Stimulated activated CD8-positive, alpha-beta memory T cell treated with anti-CD3 and anti-CD28 coated beads, Interleukin-15, amount 100 ng/mL, for 48 hours (primary cell): ENCODE results near the gene TSPAN9.

Source experiments
- DNase-seq, 2 donors: peaks; one replicate each; pipeline ENCODE4 v3.0.0-alpha.2; 2020; ENCODE audit warnings: low read depth in 2 of 2

TSPAN9 gene

DNA sequence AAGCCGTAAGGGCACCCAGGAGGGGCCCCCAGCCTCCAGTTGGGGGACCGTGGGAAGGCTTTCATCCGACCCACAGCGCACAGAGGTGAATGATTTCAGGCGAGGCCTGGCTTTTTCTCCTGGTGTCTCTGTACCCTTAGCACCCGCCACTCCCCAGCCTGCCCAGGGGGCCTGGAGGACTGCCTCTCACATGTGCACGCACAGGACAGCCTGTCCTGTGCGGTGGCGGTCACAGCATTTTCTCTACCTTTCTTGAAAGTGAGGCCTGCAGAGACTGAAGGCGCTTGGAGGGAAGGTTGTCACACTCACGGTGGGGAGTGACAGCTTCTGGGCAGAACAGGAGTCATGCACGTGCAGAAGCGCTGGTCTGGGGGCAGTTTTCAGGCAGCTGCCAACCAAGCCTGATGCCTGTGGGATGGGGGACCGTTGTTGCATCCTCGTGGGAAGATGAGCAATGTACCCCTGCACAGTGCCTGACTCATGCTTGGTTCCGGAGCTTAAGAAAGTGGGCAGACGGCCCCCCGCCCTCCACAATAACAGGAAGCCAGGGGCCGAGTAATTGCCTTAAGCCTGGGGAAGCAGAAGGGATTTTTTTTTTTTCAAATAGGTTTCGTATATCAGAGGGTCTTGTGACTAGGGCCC, 148.1 kb downstream of the TSPAN9 start:
- no peak for DNase-seq

DNA sequence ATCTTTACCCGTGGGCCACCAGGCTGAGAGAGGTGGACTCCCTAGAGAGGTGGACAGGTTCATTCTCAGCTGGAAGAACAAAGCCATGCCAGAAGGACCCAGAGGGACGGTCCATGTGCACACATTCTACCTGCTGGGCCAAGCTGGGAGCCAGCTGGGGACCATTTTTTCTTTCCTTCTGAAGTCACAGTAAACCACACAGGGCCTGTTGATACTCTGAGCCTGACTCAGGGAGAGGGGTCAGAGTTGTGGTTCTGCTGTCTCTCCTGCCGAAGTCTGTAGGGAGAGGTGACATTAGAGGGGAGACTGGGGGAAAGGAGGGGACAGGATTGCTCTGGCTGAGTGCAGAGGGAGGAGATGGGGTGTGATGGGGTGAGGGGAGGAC, 148.6 kb downstream of the TSPAN9 start:
- no peak for DNase-seq

DNA sequence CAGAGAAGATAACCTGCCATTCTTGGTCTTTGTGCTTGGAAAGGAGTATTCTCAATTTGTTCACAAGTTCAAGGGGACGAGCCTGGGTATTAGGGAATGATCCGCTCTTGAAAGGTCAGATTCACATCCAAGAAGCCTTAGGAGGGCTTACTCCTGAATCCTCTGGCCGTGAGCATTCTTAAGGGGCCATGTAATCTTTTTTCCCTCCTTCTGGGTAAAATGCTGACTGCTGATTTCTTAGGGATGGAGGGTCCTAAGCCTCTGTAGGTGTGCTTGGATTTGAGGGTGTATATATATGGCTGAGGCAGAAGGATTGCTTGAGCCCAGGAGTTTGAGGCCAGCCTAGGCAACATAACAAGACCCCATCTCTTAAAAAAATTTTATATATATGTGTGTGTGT, 149.1 kb downstream of the TSPAN9 start:
- DNase-seq, result no peak

DNA sequence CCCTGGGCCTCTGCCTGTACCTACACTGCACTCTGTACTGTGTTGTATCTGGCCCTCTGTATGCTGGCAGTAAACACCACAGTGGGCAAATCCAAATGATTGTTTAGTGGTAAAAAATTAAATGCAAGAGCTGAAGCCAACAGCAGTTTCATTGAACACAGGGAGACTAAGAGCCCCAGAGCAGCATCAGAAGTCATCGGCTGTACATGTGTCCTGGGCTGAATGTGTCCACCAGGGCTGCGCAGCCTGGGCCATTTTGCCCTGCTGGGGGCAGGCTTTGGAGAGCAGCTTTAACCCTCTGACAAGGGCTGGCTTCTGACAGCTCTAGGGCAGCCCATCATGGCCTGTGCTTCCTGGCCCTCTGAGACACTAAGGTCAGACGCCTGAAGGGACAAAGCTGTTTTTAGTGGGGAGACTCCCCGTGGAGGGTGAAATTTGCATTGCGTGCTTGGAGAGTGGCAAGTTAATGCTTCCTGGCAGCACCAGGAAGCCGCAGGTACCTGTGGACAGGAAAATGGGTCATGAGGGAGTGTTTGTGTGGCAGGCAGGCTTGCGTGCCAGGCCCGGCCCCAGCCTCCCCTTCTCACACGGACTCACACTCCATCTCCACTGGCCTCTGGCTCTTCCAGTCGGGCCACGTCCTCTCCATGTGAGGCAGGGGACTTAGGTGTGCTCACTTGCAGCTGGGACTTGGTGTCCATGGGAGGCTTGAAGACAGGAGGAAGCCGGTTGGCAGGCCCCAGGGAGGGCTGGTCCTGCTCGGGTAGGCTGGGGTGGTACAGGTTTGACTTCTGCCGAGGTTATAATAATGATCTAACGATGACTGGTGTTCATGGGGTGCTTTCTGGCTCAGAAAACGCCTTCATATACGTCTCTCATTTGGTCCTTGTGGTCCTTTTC, 150.1 kb downstream of the TSPAN9 start:
- DNase-seq, result no peak

DNA sequence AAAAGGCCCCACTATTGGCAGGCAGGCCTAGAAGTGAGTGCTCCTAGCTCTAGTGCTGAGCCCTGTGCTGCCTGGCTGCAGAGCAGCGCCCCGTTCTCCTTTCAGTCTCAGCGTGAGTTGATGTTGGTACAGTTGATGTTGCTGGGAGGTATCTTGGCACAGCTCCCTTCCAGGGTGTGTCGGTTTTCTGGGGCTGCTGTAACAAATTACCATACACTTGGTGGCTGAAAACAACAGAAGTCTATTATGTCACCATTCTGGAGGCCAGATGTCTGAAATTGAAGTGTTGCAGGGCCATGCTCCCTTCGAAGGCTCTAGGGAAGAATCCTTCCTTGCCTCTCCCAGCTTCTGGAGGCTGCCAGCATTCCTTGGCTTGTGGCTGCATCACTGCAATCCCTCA, 151.4 kb downstream of the TSPAN9 start:
- no peak for DNase-seq

DNA sequence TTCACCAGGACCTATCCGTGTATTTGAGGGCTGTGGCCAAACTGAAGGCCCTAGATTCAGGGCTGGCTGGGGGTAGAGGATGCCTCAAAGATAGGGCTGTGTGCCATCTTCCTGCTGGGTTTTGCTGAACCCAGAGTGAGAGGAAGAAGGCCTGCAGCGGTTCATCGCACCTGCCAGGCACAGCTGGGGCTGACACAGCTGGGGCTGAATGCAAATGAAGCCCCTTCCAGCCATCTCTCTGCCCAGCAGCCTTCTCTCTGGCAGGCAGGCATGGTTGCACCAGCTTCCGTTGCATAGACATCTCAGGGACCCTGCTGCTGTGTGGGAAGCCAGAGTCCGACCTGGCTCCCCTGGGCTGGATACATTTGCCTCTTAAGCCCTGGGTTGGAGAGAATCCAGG, 152.4 kb downstream of the TSPAN9 start:
- no peak for DNase-seq

DNA sequence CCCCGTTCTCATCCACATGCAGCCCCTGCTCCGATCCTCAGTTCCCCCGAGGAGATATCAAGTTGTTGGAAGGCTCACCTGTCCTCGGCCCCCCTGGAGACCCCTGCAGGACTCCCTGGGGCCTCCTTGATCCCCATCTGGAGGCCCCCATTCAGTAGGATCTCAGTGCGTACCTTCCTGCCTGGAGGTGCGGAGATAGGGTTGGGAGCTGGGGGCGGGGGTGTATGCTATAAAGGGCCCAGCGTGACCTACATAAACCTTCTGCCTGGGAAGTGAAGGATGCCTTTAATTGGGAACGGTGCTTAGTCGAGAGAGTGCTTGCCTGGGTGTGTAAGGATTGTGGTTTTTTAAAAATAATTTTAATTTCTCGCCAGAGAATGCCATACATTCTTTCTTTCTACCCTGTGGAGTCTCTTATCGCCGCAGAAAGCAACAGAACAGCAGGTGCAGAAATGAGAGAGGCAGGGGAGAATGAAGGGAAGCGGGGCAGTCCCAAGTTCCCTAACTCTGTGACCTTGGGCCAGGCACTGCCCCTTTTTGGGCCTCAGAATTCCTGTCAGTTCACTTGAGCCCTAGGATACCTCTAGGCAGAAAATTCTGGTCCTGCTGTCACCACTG, 153.7 kb downstream of the TSPAN9 start:
- no peak for DNase-seq

DNA sequence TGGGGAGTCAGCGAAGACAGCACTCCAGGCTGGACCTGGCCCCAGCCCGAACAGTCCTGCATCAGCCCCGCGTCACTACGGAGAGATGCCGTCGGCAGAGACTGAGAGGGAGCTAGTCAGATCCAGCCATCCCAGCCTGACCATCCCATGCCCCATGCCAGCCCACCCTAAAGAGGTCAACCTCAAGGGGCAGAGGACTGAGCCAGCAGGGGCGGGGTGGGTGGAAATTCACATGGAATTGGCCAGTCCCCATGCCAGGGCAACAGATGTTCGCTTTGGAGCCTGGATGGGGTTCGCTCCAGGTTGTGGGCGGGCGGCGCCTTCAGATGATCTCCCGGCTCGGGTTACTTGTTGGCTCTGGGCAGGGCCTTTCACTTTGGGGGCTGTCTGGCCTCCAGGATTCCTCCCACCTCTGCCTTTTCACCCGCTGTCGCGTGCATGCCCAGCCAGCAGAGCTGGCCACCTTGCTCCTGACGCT, 154.3 kb downstream of the TSPAN9 start:
- DNase-seq, result no peak

DNA sequence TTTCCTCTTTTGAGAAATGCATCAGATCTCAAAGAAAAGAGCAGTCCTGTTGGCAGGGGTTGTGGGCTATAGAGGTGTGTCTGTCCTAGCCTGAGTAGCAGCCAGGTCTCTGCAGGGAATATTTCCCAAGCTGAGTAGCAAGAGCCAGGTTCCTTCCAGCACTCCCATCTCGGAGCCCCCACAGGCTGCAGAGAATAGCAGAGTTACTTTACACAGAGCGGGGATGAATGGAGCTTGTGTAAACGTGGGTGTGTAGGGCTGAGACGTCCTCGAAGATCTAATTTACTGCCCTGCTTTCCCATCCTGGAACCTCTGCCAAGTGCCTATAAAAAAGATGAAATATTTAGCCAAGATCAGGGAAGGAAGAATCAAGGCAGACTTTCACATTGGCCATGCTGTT, 156.6 kb downstream of the TSPAN9 start:
- no peak for DNase-seq

DNA sequence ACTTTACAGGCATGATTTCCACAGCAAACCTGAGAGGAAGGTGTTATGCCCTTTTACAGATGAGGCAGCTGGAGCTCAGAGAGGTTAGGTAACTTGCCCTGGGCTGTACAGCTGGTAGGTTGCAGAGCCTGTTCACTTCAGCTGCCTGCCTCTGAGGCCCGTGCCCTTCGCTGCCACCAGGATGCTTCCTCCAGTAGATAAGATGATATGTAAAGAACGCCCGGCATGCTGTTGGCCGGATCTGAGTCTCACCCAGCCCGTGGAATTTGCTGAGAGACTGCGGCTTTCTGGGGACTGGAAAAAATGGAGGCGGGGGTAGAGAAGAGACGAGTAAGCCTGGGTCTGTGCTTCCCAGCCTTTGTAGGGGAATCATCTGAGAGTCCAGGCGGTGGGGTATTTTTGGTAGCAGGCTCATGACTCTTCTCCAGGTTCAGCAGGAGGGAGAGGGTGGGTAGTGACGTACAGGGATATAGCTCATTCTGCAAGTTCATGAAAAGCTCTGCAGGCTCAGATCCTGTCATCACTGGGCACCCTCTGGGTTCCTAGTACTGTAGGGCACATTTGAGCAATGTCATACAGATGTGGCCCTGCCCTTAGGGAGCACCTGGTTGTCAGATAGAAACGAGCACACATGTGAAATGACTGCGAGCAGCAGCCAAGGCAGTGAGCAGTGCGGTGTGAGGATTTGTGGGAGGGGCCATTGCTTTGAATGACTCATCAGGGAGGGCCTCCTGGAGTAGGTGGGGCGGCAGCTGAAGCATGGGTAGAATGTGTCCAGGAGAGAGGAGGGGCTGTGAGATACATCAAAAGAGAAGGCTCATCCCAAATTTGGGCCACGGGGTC, 159.4 kb downstream of the TSPAN9 start:
- peak in 1 of 2 donors; percentile 6 for DNase-seq

DNA sequence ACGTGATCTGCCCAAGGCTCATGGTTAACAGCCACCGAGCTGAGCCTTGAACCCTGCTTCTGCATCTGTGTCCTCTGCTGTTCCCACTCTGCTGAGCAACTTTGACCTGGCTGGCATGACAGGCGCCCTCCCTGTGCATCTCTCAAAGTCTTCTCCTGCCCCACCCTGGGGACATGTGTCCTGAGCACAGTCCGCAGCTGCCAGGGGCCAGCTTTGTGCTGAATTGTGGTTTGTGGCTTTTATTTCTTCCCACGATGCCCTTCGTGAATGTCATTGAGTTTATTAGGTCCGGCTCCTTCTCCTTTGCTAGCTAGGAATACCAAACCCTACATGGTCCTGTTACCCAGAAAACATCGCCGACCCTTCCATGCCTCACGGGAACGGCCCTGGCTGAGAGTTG, 161.0 kb downstream of the TSPAN9 start:
- no peak for DNase-seq

DNA sequence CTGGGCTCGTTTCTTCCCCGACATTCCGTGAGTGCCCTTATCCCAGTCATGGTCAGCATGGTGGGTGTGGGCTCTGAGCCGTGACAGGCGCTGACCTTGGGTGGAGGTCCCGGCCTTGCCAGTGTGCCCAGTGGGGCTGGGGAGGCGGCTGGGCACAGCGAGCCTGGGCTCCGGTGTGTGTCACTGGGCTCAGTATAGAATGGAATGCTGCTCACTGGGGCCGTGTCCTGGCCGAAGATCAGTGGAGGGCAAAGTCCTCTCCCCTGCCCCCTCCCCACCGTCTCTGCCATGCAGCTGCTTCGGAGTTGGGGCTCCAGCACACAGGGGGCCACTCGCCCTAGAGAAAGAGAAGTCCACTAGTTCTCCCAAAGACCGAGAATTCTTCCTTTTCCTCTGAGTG, 164.4 kb downstream of the TSPAN9 start:
- no peak for DNase-seq

DNA sequence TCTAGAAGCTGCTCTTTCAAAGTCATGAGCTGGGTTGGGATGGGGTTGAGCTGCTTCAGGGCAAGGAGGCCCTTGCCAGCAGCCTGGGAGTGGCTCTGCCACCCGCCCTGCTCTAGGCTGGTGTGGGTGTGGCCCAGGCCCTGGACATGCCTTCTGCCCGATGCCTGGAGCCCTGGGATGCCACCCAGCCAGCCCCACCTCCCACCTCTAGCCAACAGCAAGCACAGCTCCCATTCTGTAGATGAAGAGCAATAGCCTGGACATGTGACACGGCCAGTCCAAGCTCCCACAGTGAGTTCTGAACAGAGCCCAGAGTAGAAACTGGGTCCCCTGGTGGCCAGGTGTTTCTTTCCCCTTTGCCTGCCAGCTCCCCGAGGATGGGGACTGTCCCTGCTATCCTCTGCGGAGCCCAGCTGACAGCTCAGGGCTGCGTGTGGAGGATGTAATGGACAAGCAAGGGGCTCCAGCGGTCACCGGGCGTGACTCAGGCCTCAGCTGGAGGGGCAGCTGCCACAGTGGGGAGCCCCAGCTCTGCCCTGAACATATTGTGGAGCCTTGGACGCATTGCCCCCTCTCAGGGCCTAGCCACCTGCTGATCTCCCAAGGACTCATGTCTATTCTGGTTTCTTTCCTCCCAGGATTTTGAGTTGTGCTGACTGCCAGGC, 165.2 kb downstream of the TSPAN9 start:
- no peak for DNase-seq

DNA sequence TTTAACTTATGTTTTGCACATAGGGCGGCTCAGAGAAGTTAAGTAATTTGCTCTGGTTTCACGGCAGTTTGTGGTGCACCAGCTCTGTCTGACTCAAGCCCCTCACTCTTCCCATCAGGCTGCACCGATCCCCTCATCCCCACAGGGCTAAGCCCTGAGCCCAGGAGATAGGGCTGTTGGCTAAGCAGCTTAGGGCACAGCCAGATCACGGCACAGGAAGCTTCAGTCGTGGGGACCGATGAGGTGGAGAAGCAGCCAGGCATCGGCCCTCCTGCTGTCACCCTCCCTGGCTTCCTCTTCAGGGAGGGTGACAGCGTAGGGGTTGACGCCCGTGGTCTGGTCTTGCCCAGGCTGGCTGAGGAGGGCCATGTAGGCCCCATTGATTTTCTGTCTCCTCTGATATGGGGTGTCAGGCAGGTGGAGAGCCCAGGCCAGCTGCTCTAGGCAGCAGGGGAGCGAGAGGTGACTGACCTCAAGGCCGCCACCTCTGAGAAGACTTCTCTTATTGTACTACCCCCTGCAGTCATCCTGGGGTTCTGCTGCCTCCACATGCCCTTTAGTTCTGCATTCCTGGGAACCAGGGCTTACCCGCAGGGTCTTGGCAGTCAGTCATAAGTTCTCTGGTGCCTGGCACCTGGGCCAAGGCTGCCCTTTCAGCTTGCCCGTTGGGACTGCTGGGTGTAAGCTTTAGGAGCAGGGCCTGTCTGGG, 166.4 kb downstream of the TSPAN9 start:
- DNase-seq, result no peak

DNA sequence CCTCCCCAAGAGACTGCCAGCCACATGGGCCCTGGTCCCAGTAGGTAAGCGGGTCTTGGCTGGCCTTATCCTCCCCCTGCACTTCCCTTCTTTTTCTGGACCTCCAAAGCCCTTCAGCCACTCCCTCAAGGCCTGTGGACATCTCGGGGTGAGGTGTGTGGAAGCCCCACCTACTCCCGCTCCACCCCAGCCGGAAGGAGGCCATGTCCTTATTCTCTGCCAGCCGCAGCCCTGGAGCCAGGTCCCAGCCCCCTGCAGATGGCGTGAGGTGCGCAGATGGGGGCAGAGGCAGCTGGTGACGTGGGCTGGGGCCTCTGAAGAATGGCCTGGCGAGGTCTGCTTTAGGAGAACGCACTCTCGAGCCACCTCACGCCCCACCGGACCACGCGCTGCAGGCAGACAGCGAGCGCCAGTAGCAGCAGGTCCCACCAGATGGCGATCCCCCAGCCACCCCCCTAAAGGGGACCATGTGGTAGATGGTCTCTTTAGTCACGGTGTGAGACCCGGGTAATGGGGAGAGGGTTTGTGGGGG, 167.1 kb downstream of the TSPAN9 start:
- DNase-seq, result no peak

DNA sequence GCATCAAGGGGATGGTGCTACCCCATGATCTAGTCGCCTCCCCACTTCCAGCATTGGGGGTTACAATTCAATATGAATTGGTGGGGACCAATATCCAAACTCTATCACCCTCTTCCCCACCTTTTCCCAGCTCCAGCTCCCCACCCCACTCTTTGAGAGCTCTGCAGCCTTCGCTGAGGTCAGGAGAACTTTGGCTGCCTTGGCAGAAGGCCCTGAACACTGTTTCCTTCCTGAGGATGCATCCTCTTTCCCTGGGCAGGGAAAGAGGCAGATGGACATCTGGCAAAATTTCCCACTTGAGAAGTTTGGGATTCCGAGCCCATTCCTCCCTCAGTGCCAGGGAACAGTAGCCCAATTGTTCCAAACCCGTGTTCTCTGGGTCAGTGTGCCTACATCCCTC, 169.1 kb downstream of the TSPAN9 start:
- DNase-seq, result no peak

DNA sequence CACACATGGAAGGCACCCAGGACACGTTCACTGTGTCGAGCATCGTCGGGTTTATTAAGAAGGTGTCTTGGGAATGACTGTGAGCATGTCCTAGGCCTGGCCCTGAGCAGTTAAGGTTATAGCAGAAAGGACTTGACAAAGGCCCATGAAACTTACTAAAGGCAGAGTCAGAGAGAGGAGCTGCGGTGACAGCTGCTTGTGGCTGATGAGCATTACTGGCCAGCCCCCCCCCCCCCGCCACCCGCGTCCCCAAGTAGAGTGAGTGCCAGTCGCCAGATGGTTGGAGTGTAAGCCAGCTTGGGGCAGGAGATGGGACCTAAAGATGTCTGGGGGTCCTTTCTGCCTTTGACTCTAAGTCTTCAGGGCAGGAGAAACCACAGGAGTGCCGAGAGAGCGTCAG, 169.9 kb downstream of the TSPAN9 start:
- no peak for DNase-seq

DNA sequence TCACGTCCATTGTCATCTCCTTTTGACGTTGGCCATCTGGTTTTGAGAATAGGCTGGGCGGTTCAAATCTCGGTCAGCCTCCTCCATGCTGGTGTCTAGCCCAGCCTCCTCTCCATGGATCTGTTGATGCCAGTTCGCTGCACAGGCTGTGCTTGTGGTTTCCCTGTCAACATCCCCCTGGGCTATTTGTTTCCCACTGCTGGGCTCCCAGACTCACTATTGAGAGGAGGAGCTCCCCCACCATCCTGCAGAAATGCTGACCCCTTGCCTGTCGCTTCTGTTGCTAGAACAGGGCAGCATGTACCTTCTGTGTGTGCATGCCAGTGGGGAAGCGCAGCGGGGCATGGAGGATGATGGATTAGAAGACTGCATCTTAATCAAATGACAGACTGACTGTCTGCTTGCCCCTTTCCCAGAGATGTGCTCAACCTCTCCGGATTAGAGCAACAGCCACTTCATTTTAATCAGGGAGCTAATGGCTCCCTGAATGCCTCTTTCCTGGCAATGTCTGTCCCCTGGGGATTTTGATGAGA, 170.5 kb downstream of the TSPAN9 start:
- no peak for DNase-seq

DNA sequence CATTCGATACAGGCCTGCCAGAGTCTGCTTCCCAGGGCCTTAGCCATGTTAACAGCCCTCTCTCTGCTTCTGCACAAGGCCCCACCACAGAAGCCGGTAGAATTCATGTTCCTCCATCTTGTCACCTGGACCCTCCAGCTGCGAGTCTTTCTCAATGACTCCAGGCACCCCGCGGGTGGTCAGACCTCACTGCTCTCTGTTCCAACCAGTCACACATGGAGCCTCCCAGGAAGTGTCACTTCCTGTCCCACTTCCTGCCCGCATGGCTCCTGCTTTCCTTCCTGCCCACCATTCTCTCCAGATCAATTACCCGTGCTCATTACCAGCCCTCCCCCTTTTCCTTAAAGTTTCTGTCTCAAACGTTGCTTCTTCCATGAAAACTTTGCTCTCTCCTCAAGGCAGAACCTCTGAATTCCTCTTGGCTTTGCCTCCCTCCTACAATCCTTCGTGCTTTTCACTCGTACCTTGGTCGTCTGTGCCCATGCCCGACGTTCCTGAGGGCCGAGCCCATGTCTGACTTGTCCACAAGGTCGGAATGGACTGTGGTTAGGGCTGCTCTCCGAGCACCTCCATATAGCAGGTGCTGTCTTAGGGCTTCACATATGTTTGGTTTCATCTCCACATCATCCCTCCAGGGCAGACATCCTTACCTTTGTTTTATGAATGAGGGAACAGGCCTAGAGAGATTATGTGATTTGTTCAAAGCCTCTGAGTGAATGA, 172.1 kb downstream of the TSPAN9 start:
- DNase-seq, result no peak

DNA sequence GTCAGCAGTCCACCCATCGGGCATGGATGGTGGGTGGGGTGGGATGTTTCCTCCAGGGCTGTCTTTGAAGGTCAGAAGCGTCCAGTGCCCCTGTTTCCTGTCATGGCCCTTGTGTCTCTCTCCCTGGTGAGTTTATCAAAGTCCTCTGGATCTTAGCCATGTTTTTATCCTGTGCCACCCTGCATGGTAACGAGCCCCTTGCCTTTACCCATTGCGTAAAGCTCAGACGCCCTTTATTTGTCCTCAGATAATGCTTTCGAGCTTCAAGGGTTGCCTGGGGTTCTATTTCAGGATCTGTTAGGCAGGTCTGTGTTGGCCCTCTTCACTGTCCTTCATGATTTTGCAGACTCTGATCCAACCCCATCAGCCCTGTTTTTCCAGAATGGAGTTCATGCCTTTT, 172.9 kb downstream of the TSPAN9 start:
- no peak for DNase-seq
